Stimulated activated CD4-positive, alpha-beta T cell treated with anti-CD3 and anti-CD28 coated beads, Interleukin-4, amount 100 ng/mL, for 48 hours (primary cell): ENCODE measurements around the gene DCUN1D1.

Experiments used
- DNase-seq, 2 donors: peaks; one replicate each; pipeline ENCODE4 v3.0.0-alpha.2; 2020; ENCODE audit warnings: low read depth in 2 of 2

Gene DCUN1D1

DNA sequence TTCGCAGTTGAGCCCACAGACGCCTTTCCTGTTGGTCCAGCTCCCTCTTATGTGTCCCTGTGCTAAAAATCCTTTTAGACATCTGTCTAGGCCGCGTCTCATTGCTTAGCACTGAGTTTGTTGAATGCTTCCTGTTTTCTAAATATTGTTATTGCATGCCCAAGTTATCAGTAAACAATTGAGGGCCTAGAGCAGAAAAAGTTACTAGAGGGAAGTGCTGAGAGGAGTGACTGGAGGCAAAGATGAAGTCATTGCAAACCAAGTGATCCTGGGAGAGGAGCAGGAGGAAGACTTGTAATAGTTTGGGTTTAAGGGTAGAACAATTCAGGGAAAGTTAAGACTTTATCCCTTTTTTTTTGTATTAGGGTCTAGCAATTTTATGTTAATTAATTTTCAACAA is 88.1 kb downstream of the DCUN1D1 start:
- DNase-seq = no peak

DNA sequence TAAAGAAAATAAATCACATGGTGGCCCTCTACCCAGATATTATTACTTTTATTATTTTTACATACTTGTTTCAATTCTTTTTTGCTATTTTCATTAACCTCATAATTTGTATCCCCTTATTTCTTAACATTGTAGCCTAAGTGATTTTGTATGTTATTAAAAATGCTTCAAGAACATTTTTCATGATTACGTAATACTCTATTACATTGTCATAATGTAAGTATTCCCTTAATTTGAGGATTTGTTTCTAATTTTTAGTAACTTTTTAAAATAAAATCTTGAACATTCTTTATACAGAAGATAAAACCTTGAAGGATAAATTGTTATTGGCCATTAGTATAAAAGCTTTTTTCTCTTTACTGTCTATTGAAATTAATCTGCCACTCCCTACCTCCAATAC is 89.0 kb downstream of the DCUN1D1 start:
- DNase-seq = no peak

DNA sequence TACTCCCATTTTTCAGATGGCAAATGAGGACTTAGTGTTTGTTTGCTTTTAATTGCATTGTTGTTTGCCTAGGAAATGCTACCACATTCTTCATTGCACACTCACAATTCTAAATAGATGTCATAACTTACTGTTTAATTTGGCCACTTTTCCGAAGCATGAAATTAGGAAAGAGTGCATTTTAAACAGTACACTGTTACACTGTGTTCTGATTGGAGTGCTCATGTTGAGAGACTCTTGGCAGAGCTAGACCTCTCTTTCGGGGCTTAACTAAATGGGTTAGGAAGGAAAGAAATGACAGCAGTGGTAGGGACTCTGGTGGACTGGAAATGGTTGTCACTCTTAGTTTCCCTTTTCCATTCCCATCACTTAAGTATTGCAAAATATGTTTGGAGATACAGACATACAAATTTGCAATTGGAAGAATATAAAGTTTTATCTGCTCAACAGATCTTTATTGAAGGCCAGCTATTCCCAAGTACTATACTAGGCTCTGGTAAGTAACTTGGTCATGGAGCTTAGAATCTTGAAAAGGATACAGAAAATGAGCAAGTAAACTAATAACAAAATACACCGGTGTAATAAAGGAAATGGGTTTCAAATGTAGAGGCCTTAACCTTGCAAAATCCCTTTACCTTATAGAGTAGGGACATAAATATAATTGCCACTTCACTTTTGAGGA is 90.2 kb downstream of the DCUN1D1 start:
- DNase-seq = no peak
